Measurements from ENCODE around the gene VAV1. TPM values are rescaled to one million over a fixed set of nuclear protein-coding genes. Genes with fewer than 3 reads are reported as not detected.

VAV1 gene
- total RNA-seq, 4 donors from 2014 or later, result 1.0 to 2.0 (median 1.4) TPM

DNA sequence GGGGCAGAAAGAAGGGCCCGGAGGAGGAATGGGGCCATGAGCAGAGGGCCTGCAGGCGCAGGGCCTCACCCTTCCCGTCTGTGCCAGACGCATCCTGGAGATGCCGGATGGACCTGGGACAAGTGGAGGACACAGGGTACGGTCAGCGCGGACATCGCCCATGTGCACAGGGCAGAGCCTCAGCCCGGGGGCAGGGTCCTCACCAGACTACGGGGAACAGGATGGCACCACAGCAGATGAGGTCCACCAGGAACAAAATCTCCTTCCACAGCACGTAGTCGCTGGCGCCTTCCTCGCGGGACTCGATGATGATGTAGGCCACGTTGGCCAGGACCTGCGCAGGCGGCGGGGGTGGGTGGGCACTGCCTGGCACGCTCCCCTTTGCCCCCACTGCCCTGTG, 40.7 kb upstream of the VAV1 start:
- intact Hi-C loops (cut with DNase I; ENCODE audit: low total_unique reads), result no loop called here
- WGBS, 2 donors, result 88 to 93% methylated on average over 17 to 22 of the region's 22 CpGs
- no peak for DNase-seq (ENCODE audit: low spot score in 2 of 2)
- TF ChIP-seq, protein P1, sequence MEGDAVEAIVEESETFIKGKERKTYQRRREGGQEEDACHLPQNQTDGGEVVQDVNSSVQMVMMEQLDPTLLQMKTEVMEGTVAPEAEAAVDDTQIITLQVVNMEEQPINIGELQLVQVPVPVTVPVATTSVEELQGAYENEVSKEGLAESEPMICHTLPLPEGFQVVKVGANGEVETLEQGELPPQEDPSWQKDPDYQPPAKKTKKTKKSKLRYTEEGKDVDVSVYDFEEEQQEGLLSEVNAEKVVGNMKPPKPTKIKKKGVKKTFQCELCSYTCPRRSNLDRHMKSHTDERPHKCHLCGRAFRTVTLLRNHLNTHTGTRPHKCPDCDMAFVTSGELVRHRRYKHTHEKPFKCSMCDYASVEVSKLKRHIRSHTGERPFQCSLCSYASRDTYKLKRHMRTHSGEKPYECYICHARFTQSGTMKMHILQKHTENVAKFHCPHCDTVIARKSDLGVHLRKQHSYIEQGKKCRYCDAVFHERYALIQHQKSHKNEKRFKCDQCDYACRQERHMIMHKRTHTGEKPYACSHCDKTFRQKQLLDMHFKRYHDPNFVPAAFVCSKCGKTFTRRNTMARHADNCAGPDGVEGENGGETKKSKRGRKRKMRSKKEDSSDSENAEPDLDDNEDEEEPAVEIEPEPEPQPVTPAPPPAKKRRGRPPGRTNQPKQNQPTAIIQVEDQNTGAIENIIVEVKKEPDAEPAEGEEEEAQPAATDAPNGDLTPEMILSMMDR (IDR thresholded peaks at IDR 0.05), result no peak
- no peak for TF ChIP-seq POLR2A (IDR thresholded peaks at IDR 0.05)
- H3K4me3 ChIP-seq (ENCODE audit: low read depth, poor library complexity, severe bottlenecking), result no peak overlapping the region

- no peak overlapping the region for H3K4me3 ChIP-seq (ENCODE audit: low read depth, poor library complexity, severe bottlenecking)
- no peak for DNase-seq (ENCODE audit: low spot score in 2 of 2)
- 90 to 93% methylated on average over 21 of the region's 21 CpGs for WGBS, 2 donors
- intact Hi-C loops (cut with DNase I; ENCODE audit: low total_unique reads), result no loop called here
- TF ChIP-seq, protein P1 (IDR thresholded peaks at IDR 0.05), result no peak
- TF ChIP-seq POLR2A (IDR thresholded peaks at IDR 0.05), result no peak
These were observed 39.6 kb upstream of the VAV1 start for GRCh38 chr19:6732803-6733337.

DNA sequence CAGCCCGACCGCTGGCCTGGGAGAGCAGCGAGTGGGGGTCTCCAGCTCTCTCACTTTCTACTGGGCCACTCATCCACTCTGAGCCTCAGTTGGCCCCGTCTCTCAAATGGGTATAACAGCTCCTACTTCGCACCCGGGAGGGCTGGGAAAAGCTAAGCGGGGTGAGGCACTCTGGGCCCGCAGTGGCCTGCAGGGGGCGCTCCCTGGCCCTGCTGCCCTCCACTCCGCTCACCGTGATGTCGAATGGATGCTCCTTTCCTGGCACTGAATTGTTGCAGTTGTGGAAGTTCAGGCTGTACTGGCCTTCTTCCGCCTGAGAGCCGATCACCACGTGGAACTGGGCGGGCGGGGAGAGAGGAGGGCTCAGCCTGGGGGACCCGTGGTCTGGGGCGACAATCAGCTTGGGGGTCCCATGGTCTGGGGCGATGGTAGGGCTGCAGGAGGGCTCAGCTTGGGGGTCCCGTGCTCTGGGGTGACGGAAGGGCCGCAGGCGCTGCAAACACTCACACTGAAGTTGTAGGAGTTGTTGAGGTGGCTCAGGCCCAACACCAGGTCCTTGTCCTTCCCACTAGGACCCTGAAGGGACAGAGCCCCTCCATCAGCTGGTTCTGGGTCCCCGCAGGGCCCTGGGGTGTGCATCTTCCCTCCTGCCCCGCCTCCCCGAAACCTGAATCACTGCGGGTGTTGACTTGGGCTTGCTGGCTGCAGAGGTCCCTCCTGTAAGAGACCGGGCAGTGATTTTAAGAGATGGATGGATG, 39.0 kb upstream of the VAV1 start:
- no peak for DNase-seq (ENCODE audit: low spot score in 2 of 2)
- TF ChIP-seq POLR2A (IDR thresholded peaks at IDR 0.05), result no peak
- TF ChIP-seq, protein P1 (IDR thresholded peaks at IDR 0.05), result no peak
- intact Hi-C loops (cut with DNase I; ENCODE audit: low total_unique reads), result no loop called here
- 91 to 95% methylated on average over 25 to 29 of the region's 29 CpGs for WGBS, 2 donors
- H3K4me3 ChIP-seq (ENCODE audit: low read depth, poor library complexity, severe bottlenecking), result no peak overlapping the region

GRCh38 chr19:6734096-6734696, 38.3 kb upstream of the VAV1 start:
- 87 to 88% methylated on average over 20 of the region's 20 CpGs for WGBS, 2 donors
- TF ChIP-seq, protein P1 (IDR thresholded peaks at IDR 0.05), result no peak
- TF ChIP-seq POLR2A (IDR thresholded peaks at IDR 0.05), result no peak
- no peak overlapping the region for H3K4me3 ChIP-seq (ENCODE audit: low read depth, poor library complexity, severe bottlenecking)
- DNase-seq (ENCODE audit: low spot score in 2 of 2), result no peak
- intact Hi-C loops (cut with DNase I; ENCODE audit: low total_unique reads), result no loop called here

DNA sequence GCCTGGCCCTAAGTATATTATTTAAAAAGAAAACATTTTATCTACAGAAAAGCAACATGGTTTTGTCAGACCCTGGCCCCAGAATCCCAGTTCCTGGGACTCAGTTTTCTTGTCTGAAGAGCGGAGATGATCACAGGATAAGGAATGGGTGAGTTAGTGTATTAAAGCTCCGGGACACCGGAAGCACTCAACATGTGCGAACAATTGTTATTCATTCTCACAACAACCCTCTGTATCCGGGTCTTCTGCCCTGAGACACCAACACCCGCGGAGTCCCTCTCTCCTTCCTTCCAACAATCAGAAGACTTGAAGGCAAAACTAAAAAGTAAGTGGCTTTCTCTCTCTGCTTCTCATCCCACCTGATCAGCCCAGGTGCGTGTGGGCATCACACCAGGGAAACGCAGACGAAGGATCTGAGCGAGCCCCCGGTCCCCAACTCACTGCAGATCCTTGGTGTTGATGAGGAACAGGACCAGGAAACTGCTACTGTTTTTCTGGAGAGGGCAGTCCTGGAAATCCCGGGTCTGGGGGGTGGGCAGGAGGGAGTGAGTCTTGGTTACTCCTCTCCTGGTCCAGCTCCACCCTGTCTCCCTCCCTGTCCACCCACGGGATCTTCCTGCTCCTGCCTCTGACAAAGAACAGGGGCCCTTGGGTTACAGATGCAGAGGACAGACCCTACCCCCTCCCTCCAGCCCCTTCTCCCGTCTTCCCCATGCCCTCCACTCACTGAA, 37.2 kb upstream of the VAV1 start:
- no peak for DNase-seq (ENCODE audit: low spot score in 2 of 2)
- intact Hi-C loops (cut with DNase I; ENCODE audit: low total_unique reads), result no loop called here
- no peak for TF ChIP-seq POLR2A (IDR thresholded peaks at IDR 0.05)
- TF ChIP-seq, protein P1 (IDR thresholded peaks at IDR 0.05), result no peak
- WGBS, 2 donors, result 76 to 81% methylated on average over 15 of the region's 15 CpGs
- H3K4me3 ChIP-seq (ENCODE audit: low read depth, poor library complexity, severe bottlenecking), result no peak overlapping the region
